ENCODE data around the gene RBM25.

Gene RBM25

GRCh38 chr14:73097421-73097820 is 39.1 kb downstream of the RBM25 start:
- DNase-seq = no peak
- in situ Hi-C loops (cut with MboI; ENCODE audit: low pct_unique_long_range_greater_than_20kb, low sequenced_read_pairs) = no loop called here

- in situ Hi-C loops (cut with MboI; ENCODE audit: low pct_unique_long_range_greater_than_20kb, low sequenced_read_pairs) = no loop called here
- DNase-seq = no peak
Measured at GRCh38 chr14:73100334-73100733, 42.0 kb downstream of the RBM25 start.

GRCh38 chr14:73102806-73103497 is 44.6 kb downstream of the RBM25 start:
- DNase-seq = no peak
- in situ Hi-C loops (cut with MboI; ENCODE audit: low pct_unique_long_range_greater_than_20kb, low sequenced_read_pairs) = no loop called here

GRCh38 chr14:73105050-73105449 is 46.7 kb downstream of the RBM25 start:
- no peak for DNase-seq
- in situ Hi-C loops (cut with MboI; ENCODE audit: low pct_unique_long_range_greater_than_20kb, low sequenced_read_pairs) = no loop called here

- DNase-seq = no peak
- in situ Hi-C loops (cut with MboI; ENCODE audit: low pct_unique_long_range_greater_than_20kb, low sequenced_read_pairs) = no loop called here
Measured at GRCh38 chr14:73105727-73106126, 47.4 kb downstream of the RBM25 start.

GRCh38 chr14:73116079-73116665 is 57.8 kb downstream of the RBM25 start:
- in situ Hi-C loops (cut with MboI; ENCODE audit: low pct_unique_long_range_greater_than_20kb, low sequenced_read_pairs) = no loop called here
- no peak for DNase-seq

- DNase-seq = no peak
- in situ Hi-C loops (cut with MboI; ENCODE audit: low pct_unique_long_range_greater_than_20kb, low sequenced_read_pairs) = no loop called here
Measured at GRCh38 chr14:73124180-73124894, 66.0 kb downstream of the RBM25 start.

- DNase-seq = no peak
- in situ Hi-C loops (cut with MboI; ENCODE audit: low pct_unique_long_range_greater_than_20kb, low sequenced_read_pairs) = no loop called here
Measured at GRCh38 chr14:73125169-73125588, 66.8 kb downstream of the RBM25 start.

GRCh38 chr14:73125746-73126145 is 67.4 kb downstream of the RBM25 start:
- DNase-seq = no peak
- in situ Hi-C loops (cut with MboI; ENCODE audit: low pct_unique_long_range_greater_than_20kb, low sequenced_read_pairs) = no loop called here

GRCh38 chr14:73133795-73134194 is 75.5 kb downstream of the RBM25 start:
- in situ Hi-C loops (cut with MboI; ENCODE audit: low pct_unique_long_range_greater_than_20kb, low sequenced_read_pairs) = no loop called here
- DNase-seq = no peak

- in situ Hi-C loops (cut with MboI; ENCODE audit: low pct_unique_long_range_greater_than_20kb, low sequenced_read_pairs) = no loop called here
Measured at GRCh38 chr14:73136085-73136386, 77.7 kb downstream of the RBM25 start.

GRCh38 chr14:73136387-73137225 is 78.3 kb downstream of the RBM25 start, which contains the start of gene PSEN1:
Gene PSEN1, plus strand, starts transcription at chr14:73136507. Its CDS starts 11,513 bp downstream, at chr14:73148020.
- in situ Hi-C loops (cut with MboI; ENCODE audit: low pct_unique_long_range_greater_than_20kb, low sequenced_read_pairs) = no loop called here

More at GRCh38 chr14:73136085-73136386, 77.7 kb downstream of the RBM25 start:
- no peak for DNase-seq

GRCh38 chr14:73140811-73141323 is 82.5 kb downstream of the RBM25 start:
- no peak for DNase-seq
- in situ Hi-C loops (cut with MboI; ENCODE audit: low pct_unique_long_range_greater_than_20kb, low sequenced_read_pairs) = no loop called here

More at GRCh38 chr14:73136387-73137225, 78.3 kb downstream of the RBM25 start, which contains the start of gene PSEN1:
- DNase-seq = peak; percentile 94

- in situ Hi-C loops (cut with MboI; ENCODE audit: low pct_unique_long_range_greater_than_20kb, low sequenced_read_pairs) = no loop called here
Measured at GRCh38 chr14:73142216-73142615, 83.9 kb downstream of the RBM25 start.

GRCh38 chr14:73143003-73143402 is 84.7 kb downstream of the RBM25 start:
- DNase-seq = no peak
- in situ Hi-C loops (cut with MboI; ENCODE audit: low pct_unique_long_range_greater_than_20kb, low sequenced_read_pairs) = no loop called here

More at GRCh38 chr14:73142216-73142615, 83.9 kb downstream of the RBM25 start:
- DNase-seq = no peak

GRCh38 chr14:73143617-73144016 is 85.3 kb downstream of the RBM25 start:
- in situ Hi-C loops (cut with MboI; ENCODE audit: low pct_unique_long_range_greater_than_20kb, low sequenced_read_pairs) = no loop called here
- no peak for DNase-seq

- no peak for DNase-seq
- in situ Hi-C loops (cut with MboI; ENCODE audit: low pct_unique_long_range_greater_than_20kb, low sequenced_read_pairs) = no loop called here
Measured at GRCh38 chr14:73145371-73145770, 87.0 kb downstream of the RBM25 start.

- no peak for DNase-seq
- in situ Hi-C loops (cut with MboI; ENCODE audit: low pct_unique_long_range_greater_than_20kb, low sequenced_read_pairs) = no loop called here
Measured at GRCh38 chr14:73146111-73146510, 87.8 kb downstream of the RBM25 start.

- no peak for DNase-seq
- in situ Hi-C loops (cut with MboI; ENCODE audit: low pct_unique_long_range_greater_than_20kb, low sequenced_read_pairs) = no loop called here
Measured at GRCh38 chr14:73149753-73150152, 91.4 kb downstream of the RBM25 start.
